Astrocyte of the spinal cord (primary cell): Measurements from ENCODE around the gene LRP5.

ENCODE experiments used
- DNase-seq: peaks from one replicate; pipeline ENCODE4 v3.0.0; 2011; ENCODE audit warnings: low read depth, low spot score
- H3K4me3 ChIP-seq: 2 replicates; pipeline ENCODE4 v1.5.1; 2011; ENCODE audit warnings: low read depth, mild to moderate bottlenecking, low read length, moderate library complexity
- CTCF ChIP-seq: IDR thresholded peaks from 2 replicates; pipeline ENCODE4 v1.5.1; 2012; ENCODE audit warnings: low read depth, mild to moderate bottlenecking, low read length, inconsistent platforms
- in situ Hi-C: cut with HindIII; loops from 2 replicates; pipeline ENCODE4 v1.10.0; 2017; ENCODE audit warnings: low sequenced_read_pairs

Gene LRP5

GRCh38 chr11:68467201-68467834 lies 154.9 kb downstream of the LRP5 start:
- in situ Hi-C loops = no loop called here

GRCh38 chr11:68468217-68468828 lies 155.9 kb downstream of the LRP5 start:
- TF ChIP-seq CTCF = no peak

More at GRCh38 chr11:68467201-68467834, 154.9 kb downstream of the LRP5 start:
- H3K4me3 ChIP-seq = no peak overlapping the region
- no peak for TF ChIP-seq CTCF
- DNase-seq = no peak

GRCh38 chr11:68469122-68469521 lies 156.7 kb downstream of the LRP5 start:
- no peak for TF ChIP-seq CTCF
- DNase-seq = no peak
- in situ Hi-C loops = no loop called here
- H3K4me3 ChIP-seq = no peak overlapping the region

More at GRCh38 chr11:68468217-68468828, 155.9 kb downstream of the LRP5 start:
- no peak for DNase-seq
- in situ Hi-C loops = no loop called here
- no peak overlapping the region for H3K4me3 ChIP-seq

- H3K4me3 ChIP-seq = no peak overlapping the region
- in situ Hi-C loops = no loop called here
- no peak for TF ChIP-seq CTCF
- no peak for DNase-seq
Measured at GRCh38 chr11:68469642-68470041, 157.3 kb downstream of the LRP5 start.

- DNase-seq = no peak
- no peak overlapping the region for H3K4me3 ChIP-seq
- no peak for TF ChIP-seq CTCF
- in situ Hi-C loops = no loop called here
Measured at GRCh38 chr11:68470304-68470811, 158.0 kb downstream of the LRP5 start.

GRCh38 chr11:68471360-68472340 lies 159.3 kb downstream of the LRP5 start:
- no peak overlapping the region for H3K4me3 ChIP-seq
- peak; percentile 86 for DNase-seq
- in situ Hi-C loops = no loop called here
- no peak for TF ChIP-seq CTCF
